ENCODE measurements around the gene AURKA.

DNA sequence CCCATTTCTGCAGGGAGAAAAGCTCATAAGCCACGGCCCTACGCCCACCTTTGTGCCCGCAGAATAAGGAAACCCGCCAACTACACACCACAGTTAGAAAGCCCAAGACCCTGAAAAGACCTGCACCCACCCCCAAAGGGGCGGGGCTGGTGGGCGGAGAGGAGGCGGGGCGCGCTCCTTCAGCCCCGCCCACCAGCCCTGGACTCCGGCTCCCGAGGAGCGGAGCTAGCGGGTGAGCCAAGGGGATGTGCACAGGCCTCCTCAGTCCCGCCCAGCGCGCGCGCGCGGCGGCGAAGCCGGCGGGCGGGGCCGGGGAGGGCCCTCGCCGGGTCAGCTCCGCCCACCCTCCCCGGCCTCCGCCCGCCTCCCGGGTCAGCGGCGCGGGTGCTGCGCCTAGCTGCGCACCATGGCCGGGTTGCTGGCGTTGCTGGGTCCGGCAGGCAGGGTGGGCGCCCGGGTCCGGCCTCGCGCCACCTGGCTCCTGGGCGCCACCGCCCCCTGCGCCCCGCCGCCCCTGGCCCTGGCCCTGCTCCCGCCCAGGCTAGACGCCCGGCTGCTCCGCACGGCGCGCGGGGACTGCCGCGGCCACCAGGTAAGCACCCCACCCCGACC, 33.3 kb downstream of the AURKA start, which contains the start of gene FAM210B:
- TF ChIP-seq CTCF (conservative IDR thresholded peaks at IDR 0.05), result no peak
- TF ChIP-seq ZFX (IDR thresholded peaks at IDR 0.05), result no peak
